GM18873 (cell line): Measurements from ENCODE around the gene URAD.

Source experiments
- ATAC-seq: cut with Tn5 transposase; IDR thresholded peaks from one replicate; pipeline ENCODE4 v1.9.1; 2021; ENCODE audit warnings: mild to moderate bottlenecking, moderate library complexity, moderate number of reproducible peaks; ENCODE audit not compliant: unreplicated experiment, low FRiP score

The URAD gene

GRCh38 chr13:28001049-28001448, 12.6 kb upstream of the URAD start:
- ATAC-seq, result no peak

- no peak for ATAC-seq
Observed at GRCh38 chr13:28000567-28000966, 12.1 kb upstream of the URAD start.

GRCh38 chr13:27997904-27998522, 9.5 kb upstream of the URAD start:
- ATAC-seq, result no peak

GRCh38 chr13:27991881-27992280, 3.4 kb upstream of the URAD start:
- ATAC-seq, result no peak

- no peak for ATAC-seq
Observed at GRCh38 chr13:27985600-27985999, 2.9 kb downstream of the URAD start.

GRCh38 chr13:27982361-27982760, 6.1 kb downstream of the URAD start:
- no peak for ATAC-seq

- ATAC-seq, result no peak
Observed at GRCh38 chr13:27981006-27981708, 7.3 kb downstream of the URAD start.

- no peak for ATAC-seq
Observed at GRCh38 chr13:27980280-27980998, 8.1 kb downstream of the URAD start.

- ATAC-seq, result no peak
Observed at GRCh38 chr13:27979765-27980279, 8.7 kb downstream of the URAD start.

- ATAC-seq, result no peak
Observed at GRCh38 chr13:27979001-27979643, 9.4 kb downstream of the URAD start.

GRCh38 chr13:27978301-27978968, 10.1 kb downstream of the URAD start:
- ATAC-seq, result no peak

GRCh38 chr13:27977476-27978300, 10.8 kb downstream of the URAD start:
- no peak for ATAC-seq

- no peak for ATAC-seq
Observed at GRCh38 chr13:27976362-27977091, 12.0 kb downstream of the URAD start.

- no peak for ATAC-seq
Observed at GRCh38 chr13:27975564-27976361, 12.7 kb downstream of the URAD start.

- no peak for ATAC-seq
Observed at GRCh38 chr13:27973961-27974662, 14.4 kb downstream of the URAD start.

- no peak for ATAC-seq
Observed at GRCh38 chr13:27973291-27973690, 15.2 kb downstream of the URAD start.

GRCh38 chr13:27972478-27972820, 16.0 kb downstream of the URAD start:
- ATAC-seq, result no peak
